ACC112 (cell line): ENCODE data around the gene ACOT13.

Experiments
- H2AFZ ChIP-seq: fragments of 200-600 bp; sonication (generic); one replicate; pipeline ENCODE4 v1.6.0; 2017; ENCODE audit warnings: antibody characterized with exemption, low read length; ENCODE audit not compliant: unreplicated experiment
- H3K27ac ChIP-seq: fragments of 200-600 bp; sonication (generic); 2 replicates; pipeline ENCODE4 v1.5.1; 2014; ENCODE audit warnings: low read depth, mild to moderate bottlenecking, antibody characterized with exemption, low read length, moderate library complexity
- H3K27me3 ChIP-seq: fragments of 200-600 bp; sonication (generic); 2 replicates; pipeline ENCODE4 v1.6.1; 2014; ENCODE audit warnings: mild to moderate bottlenecking, antibody characterized with exemption, low read length, moderate library complexity, mixed read lengths; ENCODE audit not compliant: insufficient read depth
- H3K36me3 ChIP-seq: fragments of 200-600 bp; sonication (generic); 2 replicates; pipeline ENCODE4 v1.6.1; 2016; ENCODE audit warnings: mild to moderate bottlenecking, antibody characterized with exemption, low read length, moderate library complexity, mixed read lengths; ENCODE audit not compliant: insufficient read depth
- H3K4me1 ChIP-seq: fragments of 200-600 bp; sonication (generic); one replicate; pipeline ENCODE4 v1.6.1; 2016; ENCODE audit warnings: low read length, mixed read lengths; ENCODE audit not compliant: insufficient read depth, unreplicated experiment, control insufficient read depth
- H3K4me3 ChIP-seq: fragments of 200-600 bp; sonication (generic); 2 replicates; pipeline ENCODE4 v1.5.1; 2014; ENCODE audit warnings: mild to moderate bottlenecking, low read depth, low read length
- H3K79me2 ChIP-seq: fragments of 200-600 bp; sonication (generic); one replicate; pipeline ENCODE4 v1.6.0; 2016; ENCODE audit warnings: low read length; ENCODE audit not compliant: control insufficient read depth, unreplicated experiment, insufficient read depth

The ACOT13 gene

DNA sequence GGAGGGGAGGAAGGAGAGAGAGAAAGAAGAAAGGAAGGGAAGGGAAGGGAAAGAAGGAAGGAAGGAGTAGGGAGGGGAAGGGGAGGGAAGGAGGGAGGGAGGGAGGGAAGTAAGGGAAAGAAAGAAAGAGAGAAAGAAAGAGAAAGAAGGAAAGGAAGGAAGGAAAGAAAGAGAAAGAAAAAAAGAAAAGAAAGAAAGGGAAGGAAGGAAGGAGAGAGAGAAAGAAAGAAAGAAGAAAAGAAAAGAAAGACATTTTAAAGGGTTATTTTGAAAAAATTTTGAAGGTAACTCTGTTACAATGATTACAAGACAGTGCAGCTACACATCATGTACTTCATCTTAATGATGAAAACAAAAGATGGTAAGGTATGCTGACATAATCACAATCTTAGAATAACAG lies 24.8 kb upstream of the ACOT13 start:
- Histone ChIP-seq H3K27ac (no peak overlapping the region), H3K27me3 (peaks cover 27% of the 10 kb centered on the region), H2AFZ (no peak overlapping the region), H3K4me1 (no peaks in the 10 kb centered on the region), H3K79me2 (no peaks in the 10 kb centered on the region), H3K36me3 (no peaks in the 10 kb centered on the region), H3K4me3 (no peak overlapping the region)

DNA sequence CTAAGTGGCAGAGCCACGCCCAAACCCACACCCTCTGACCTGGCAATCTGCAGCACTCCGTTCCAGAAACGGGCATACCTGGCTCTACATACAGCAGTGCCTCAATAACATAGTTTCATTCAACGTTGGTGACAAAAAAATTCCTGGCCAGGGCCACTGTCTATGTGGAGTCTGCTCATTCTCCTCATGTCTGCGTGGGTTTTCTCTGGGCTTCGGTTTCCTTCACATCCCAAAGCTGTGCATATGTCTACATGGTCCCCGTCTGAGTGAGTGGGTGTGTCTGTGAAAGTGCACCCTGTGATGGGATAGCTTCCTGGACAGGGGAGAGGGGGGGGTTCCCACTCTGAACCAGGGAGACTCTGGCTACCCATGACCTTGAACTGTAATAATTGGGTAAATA lies 23.0 kb upstream of the ACOT13 start:
- no peak overlapping the region for H3K4me3 ChIP-seq

GRCh38 chr6:24644377-24644776 lies 22.5 kb upstream of the ACOT13 start:
- Histone ChIP-seq H3K27ac (no peak overlapping the region), H2AFZ (no peak overlapping the region), H3K27me3 (peaks cover 20% of the 10 kb centered on the region), H3K4me3 (no peak overlapping the region), H3K79me2 (no peaks in the 10 kb centered on the region), H3K36me3 (no peaks in the 10 kb centered on the region), H3K4me1 (no peaks in the 10 kb centered on the region)

More for the DNA sequence above, 23.0 kb upstream of the ACOT13 start:
- H3K4me1 ChIP-seq, result no peaks in the 10 kb centered on the region
- H3K79me2 ChIP-seq, result no peaks in the 10 kb centered on the region
- H3K27ac ChIP-seq, result no peak overlapping the region
- H2AFZ ChIP-seq, result no peak overlapping the region
- no peaks in the 10 kb centered on the region for H3K36me3 ChIP-seq
- peaks cover 20% of the 10 kb centered on the region for H3K27me3 ChIP-seq

- H3K79me2 ChIP-seq, result no peaks in the 10 kb centered on the region
- H2AFZ ChIP-seq, result no peak overlapping the region
- H3K27ac ChIP-seq, result no peak overlapping the region
- peaks cover 13% of the 10 kb centered on the region for H3K27me3 ChIP-seq
- H3K4me1 ChIP-seq, result no peaks in the 10 kb centered on the region
- no peak overlapping the region for H3K4me3 ChIP-seq
- no peaks in the 10 kb centered on the region for H3K36me3 ChIP-seq
Observed at GRCh38 chr6:24646771-24647170, 20.1 kb upstream of the ACOT13 start.

DNA sequence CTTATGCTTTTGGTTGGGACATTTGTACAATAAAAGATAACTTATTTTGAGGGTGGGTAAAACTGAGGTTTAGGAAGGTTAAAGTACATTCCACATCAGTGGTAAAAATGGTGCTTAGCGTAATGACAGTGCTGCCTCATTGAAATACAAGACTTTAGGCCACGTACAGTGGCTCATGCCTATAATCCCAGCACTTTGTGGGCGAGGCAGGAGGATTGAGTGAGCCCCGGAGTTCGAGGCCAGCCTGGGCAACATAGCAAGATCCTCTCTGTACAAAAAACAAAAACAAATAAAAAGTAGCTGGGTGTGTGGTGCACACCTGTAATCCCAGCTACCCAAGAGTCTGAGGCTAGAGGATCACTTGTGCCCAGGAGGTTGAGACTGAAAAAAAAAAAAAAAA lies 18.6 kb upstream of the ACOT13 start:
- Histone ChIP-seq H3K27ac (no peak overlapping the region), H3K36me3 (no peaks in the 10 kb centered on the region), H3K79me2 (no peaks in the 10 kb centered on the region), H3K27me3 (peaks cover 13% of the 10 kb centered on the region), H3K4me3 (no peak overlapping the region), H3K4me1 (no peaks in the 10 kb centered on the region), H2AFZ (no peak overlapping the region)

DNA sequence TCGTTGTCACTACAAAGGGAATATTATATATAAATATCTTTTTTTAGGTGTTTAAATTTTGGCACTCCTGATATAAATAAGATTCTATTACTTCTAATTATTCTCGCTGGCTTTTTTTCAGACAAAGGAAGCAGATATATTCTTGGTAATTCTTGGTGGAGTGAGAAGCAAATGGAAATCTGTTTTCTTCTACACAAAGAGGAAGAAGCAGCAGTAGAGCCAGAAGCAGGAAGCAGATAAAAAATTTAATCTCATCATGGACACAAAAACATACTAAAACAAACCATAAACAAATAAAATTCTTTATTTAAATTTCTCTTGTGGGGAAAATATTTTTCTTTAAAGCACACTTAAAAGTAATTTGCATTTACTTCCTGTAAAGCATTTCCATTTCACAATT lies 17.2 kb upstream of the ACOT13 start:
- Histone ChIP-seq H2AFZ (no peak overlapping the region), H3K4me3 (no peak overlapping the region), H3K27me3 (peaks cover 8% of the 10 kb centered on the region), H3K4me1 (no peaks in the 10 kb centered on the region), H3K79me2 (no peaks in the 10 kb centered on the region), H3K27ac (no peak overlapping the region), H3K36me3 (0 out of 2 replicates have a peak, but pooled peaks cover 5% of the 10 kb centered on the region)

GRCh38 chr6:24650365-24650764 lies 16.5 kb upstream of the ACOT13 start:
- H3K36me3 ChIP-seq, result 0 out of 2 replicates have a peak, but pooled peaks cover 5% of the 10 kb centered on the region
- H2AFZ ChIP-seq, result no peak overlapping the region
- H3K27me3 ChIP-seq, result peaks cover 2% of the 10 kb centered on the region
- no peak overlapping the region for H3K4me3 ChIP-seq
- no peaks in the 10 kb centered on the region for H3K4me1 ChIP-seq
- no peaks in the 10 kb centered on the region for H3K79me2 ChIP-seq
- H3K27ac ChIP-seq, result no peak overlapping the region

GRCh38 chr6:24655215-24655614 lies 11.7 kb upstream of the ACOT13 start:
- no peaks in the 10 kb centered on the region for H3K27me3 ChIP-seq
- peaks cover 10% of the 10 kb centered on the region for H3K4me1 ChIP-seq
- no peak overlapping the region for H2AFZ ChIP-seq
- peaks cover 3% of the 10 kb centered on the region for H3K79me2 ChIP-seq
- H3K27ac ChIP-seq, result no peak overlapping the region
- H3K4me3 ChIP-seq, result no peak overlapping the region
- H3K36me3 ChIP-seq, result 0 out of 2 replicates have a peak, but pooled peaks cover 8% of the 10 kb centered on the region

DNA sequence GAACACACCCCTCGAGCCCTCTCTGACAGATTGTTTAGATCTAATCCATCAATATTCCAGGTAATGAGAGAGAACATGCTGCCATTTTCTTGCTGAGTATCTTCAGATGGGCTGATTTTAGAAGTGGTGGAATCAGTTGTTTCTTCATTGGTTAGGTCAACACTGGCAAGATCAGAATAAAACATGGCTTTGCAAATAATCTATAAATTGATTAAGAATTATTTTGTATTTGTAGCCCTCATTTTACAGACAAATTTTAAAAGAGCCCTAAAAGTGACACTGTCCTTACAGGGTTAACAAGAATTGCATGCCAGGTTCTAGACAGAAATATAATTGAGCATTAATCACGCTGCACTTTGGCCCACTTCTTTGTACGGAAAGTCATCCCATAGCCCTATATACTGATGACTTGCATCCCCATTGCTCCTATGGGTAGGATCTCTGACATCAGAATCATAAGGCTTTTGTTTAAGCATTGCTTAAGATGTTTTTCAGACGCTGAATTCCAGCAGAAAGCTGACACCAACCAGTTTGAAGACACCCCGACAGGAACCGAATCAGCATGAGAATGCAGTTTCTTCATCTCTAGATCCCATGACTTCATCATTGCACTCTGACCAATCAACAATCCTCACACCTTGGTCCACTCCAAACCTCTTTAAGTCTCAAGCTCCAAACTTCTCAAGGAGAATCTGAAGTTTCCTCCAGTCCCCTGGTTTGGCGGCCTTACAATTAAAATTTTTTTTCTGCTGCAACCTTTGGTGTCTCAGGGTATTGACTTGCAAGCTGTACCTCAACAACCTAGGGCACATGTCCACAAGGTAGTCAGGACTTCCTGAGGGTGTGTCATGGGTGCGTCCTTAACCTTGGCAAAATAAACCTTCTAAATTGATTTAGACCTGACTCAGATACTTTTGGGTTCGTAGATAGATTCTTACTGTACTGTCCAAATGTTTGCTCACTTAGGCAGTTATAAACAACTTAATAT lies 8.0 kb upstream of the ACOT13 start:
- no peak overlapping the region for H2AFZ ChIP-seq
- H3K27ac ChIP-seq, result peak overlapping the region; percentile 70
- no peak overlapping the region for H3K4me3 ChIP-seq
- peaks cover 10% of the 10 kb centered on the region for H3K4me1 ChIP-seq
- peaks cover 7% of the 10 kb centered on the region for H3K79me2 ChIP-seq
- H3K36me3 ChIP-seq, result peaks cover 8% of the 10 kb centered on the region; the same call in 1 of the 2 replicates
- no peaks in the 10 kb centered on the region for H3K27me3 ChIP-seq

- Histone ChIP-seq H3K79me2 (peaks cover 14% of the 10 kb centered on the region), H3K4me3 (no peak overlapping the region), H3K36me3 (peaks cover 11% of the 10 kb centered on the region; the same call in 1 of the 2 replicates), H3K27me3 (no peaks in the 10 kb centered on the region), H2AFZ (no peak overlapping the region), H3K4me1 (peaks cover 14% of the 10 kb centered on the region), H3K27ac (peak overlapping the region; percentile 69)
Observed at GRCh38 chr6:24659561-24659960, 7.3 kb upstream of the ACOT13 start.

DNA sequence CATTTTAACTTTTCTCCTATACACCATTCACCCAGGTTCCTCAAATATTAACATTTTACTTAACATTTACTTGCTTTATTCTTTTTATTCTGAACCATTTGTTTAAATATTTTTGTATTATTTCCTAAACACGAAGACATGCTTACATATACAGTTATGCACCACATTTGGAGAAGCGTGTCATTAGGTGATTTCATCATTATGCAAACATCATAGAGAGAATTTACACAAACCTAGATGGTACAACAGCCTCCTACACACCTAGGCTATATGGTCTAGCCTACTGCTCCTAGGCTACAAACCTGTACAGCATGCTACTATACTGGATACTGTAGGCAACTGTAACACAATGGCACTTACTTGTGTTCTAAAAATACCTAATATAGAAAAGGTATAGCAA lies 6.8 kb upstream of the ACOT13 start:
- peak overlapping the region; percentile 69; the same call in 1 of the 2 replicates for H3K27ac ChIP-seq

More for the DNA sequence above, 6.8 kb upstream of the ACOT13 start:
- Histone ChIP-seq H3K36me3 (peaks cover 16% of the 10 kb centered on the region; the same call in 1 of the 2 replicates), H3K4me3 (no peak overlapping the region), H3K4me1 (peaks cover 19% of the 10 kb centered on the region), H3K79me2 (peaks cover 20% of the 10 kb centered on the region), H2AFZ (no peak overlapping the region), H3K27me3 (no peaks in the 10 kb centered on the region)
